ENCODE data around the gene VASH2.
"Not testable (repeated sequence)": the region's sequence is repeated elsewhere in the genome, so short reads cannot be mapped to it uniquely, and the experiment has no call there.

The VASH2 gene

DNA sequence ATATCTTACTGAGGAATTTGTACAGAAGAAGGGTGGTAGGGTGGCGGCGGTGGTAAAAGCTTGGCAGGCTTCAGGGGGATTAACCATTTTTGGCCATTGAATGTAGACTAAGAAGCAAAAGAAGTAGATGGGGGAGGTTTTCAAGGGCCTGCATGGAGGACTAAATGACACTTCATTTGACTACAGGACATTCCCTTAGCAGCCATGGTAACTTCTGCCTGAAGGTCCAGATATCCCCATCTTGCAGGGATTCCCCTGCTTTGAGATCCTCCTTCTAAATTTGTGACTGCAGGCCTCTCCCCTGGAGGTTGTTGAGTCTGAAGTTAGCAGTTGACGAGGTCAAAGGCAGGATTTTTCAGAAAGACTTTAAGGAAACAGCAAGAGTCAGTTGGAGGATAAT lies 4.8 kb downstream of the VASH2 start:
- DNase-seq (ENCODE audit: low spot score): no peak
- no peak for FAIRE-seq

DNA sequence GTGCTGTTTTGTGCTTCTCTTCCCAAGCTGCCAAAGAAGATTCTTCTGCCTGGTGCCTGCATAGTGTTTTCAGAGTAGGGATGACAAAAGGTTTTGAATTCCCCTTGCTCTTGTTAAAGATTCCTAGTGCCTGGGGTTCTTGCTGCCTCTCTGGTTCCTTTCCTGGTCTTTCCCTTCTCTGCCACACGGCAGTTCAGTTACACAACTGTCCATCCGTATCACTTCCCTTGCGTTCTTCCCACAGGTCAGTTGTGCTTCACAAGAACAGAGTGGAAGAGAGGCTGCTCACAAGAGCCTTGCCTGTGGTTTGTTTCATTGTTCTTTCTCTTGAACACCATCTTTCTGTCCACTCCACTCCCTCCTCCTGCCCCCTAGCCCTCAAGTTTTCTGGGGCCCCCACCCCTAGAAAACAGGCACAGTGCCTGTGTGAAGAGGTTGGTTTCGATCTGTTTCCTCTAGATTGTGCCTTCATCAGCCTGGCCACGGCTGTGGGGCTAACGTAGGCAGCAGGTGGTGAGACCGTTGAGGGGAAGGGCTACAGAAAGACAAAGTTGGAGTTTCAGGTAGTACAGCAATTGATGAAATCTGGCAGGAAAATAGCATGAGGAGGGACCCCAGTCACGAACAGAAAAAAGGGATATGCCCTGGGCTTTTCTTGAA lies 5.8 kb downstream of the VASH2 start:
- DNase-seq (ENCODE audit: low spot score) (no peak), FAIRE-seq (no peak)

- DNase-seq (ENCODE audit: low spot score) (no peak), FAIRE-seq (no peak)
These were observed 7.2 kb downstream of the VASH2 start for GRCh38 chr1:212957546-212957945.

GRCh38 chr1:212958175-212958574 lies 7.8 kb downstream of the VASH2 start:
- no peak for FAIRE-seq
- peak; percentile 31 for DNase-seq (ENCODE audit: low spot score)

- DNase-seq (ENCODE audit: low spot score): no peak
- FAIRE-seq: no peak
These were observed 9.2 kb downstream of the VASH2 start for GRCh38 chr1:212959266-212960220.

DNA sequence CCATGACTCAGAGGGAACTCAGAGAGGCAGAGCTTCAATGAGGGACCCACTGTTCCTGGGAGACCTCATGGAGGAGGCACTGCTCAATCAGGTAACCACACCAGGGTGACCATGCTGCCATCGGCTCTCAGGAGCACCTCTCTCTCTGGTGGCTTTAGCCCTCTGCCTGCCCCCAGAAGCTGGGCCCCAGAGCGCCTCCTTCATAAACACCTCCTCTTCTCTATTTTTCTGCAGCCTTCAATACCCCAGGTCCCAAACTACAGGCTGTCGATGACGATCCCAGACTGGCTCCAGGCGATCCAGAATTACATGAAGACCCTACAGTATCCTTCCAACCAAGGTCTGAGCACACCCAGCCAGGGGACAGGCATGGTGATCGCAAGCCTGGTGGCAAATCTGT lies 10.6 kb downstream of the VASH2 start:
- no peak for FAIRE-seq
- DNase-seq (ENCODE audit: low spot score): no peak

GRCh38 chr1:212962509-212962908 lies 12.2 kb downstream of the VASH2 start:
- DNase-seq (ENCODE audit: low spot score) (no peak), FAIRE-seq (no peak)

DNA sequence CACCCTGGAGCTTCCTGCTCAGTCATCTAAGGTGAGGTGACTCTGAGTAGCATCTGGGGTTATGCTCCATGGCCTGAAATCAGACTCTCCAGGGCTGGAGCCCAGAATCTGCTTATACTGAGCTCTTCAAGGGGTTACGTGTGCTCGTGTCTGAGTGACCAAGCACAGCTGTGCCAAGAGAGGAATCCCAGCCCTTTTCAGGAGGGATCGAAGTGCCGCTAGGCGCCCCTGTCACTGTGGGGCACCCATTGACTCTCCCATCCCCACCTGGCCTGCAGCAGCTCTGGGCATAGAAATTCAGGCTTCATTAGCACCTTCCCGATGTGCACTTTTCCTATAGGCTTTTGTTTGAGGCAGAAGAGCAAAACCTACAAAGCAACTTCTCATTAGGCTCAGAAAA lies 13.8 kb downstream of the VASH2 start:
- FAIRE-seq: no peak
- DNase-seq (ENCODE audit: low spot score): no peak

GRCh38 chr1:212964993-212965392 lies 14.7 kb downstream of the VASH2 start:
- DNase-seq (ENCODE audit: low spot score); FAIRE-seq: not testable (repeated sequence)

DNA sequence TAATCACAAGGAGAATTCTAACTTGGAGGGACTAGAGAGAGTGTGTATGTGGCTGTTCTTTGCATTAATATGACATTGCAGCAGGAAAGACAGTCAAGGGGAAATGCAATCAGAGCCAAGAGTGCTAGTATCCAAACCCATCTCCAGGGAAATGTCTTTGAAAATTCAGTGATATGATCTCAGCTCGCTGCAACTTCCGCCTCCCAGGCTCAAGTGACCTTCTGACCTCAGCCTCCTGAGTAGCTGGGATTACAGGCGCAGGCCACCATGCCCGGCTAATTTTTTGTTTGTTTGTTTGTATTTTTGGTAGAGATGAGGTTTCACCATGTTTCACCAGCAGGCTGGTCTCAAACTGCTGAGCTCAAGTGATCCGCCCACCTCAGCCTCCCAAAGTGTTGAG lies 16.3 kb downstream of the VASH2 start:
- no peak for DNase-seq (ENCODE audit: low spot score)
- no peak for FAIRE-seq

DNA sequence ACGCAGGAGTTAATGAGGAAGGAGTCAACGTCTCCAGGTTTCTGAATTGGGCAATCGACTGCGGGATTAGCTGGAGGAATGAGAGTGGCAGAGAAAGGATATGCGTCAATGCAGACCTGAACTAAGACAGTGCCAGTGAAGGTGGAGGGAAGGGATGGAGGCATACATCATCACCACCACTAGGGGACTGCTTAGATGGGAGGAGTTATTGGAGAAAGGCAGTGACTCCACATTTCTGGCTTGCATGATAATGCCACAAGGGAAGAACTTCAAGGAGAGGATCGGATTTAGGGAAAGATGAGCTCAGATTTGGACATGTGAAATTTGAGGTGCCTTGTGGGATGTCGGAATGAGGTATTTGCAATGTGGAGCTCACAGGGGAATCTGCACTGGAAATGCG lies 17.5 kb downstream of the VASH2 start:
- peak; percentile 35 for DNase-seq (ENCODE audit: low spot score)
- FAIRE-seq: no peak

DNA sequence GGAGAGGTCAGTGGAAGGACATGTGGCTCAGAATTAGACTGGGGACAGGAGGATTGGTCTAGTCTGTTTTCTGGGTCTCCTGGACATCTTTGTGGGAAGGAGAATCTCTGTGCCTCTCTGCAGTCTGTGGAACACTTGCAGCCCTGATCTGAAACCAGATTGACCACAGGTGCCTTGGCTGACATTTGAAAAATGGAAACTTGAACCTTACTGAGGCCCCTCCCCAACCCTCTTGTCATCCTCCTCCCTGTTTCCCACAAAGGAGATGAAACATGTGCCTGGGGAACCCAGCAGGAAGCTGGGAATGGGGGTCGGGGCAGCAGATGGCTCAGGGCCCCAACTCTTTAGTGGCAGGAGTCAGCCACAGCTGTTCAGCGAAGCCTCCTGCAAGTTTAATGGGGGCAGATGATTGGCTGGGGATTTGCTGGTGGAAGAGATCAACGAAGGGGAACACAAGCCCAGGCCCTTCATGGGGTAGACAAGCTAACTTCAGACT lies 18.1 kb downstream of the VASH2 start:
- no peak for DNase-seq (ENCODE audit: low spot score)
- no peak for FAIRE-seq

GRCh38 chr1:212970085-212970484 lies 19.7 kb downstream of the VASH2 start:
- FAIRE-seq (no peak), DNase-seq (ENCODE audit: low spot score) (peak; percentile 55)

DNA sequence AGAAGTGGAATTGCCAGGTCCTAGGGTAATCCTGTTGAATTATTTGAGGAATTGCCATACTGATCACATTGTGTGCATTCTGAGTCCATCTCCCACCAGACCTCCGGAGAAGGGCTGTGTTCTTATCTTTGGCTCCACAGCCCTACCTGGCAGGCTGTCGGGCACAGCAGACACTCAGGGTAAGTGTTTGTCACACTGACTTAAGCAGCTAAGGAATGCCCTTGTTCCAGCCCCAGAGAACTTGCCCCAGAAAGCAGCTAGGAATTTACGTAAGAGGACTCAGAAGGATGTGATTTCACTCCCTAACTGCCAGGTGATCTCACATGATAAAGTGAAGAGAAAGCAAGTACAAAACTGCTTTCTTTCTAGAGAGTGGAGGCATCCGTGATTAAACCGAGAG lies 21.0 kb downstream of the VASH2 start:
- no peak for DNase-seq (ENCODE audit: low spot score)
- no peak for FAIRE-seq

GRCh38 chr1:212973426-212973825 lies 23.1 kb downstream of the VASH2 start:
- FAIRE-seq (no peak), DNase-seq (ENCODE audit: low spot score) (no peak)

DNA sequence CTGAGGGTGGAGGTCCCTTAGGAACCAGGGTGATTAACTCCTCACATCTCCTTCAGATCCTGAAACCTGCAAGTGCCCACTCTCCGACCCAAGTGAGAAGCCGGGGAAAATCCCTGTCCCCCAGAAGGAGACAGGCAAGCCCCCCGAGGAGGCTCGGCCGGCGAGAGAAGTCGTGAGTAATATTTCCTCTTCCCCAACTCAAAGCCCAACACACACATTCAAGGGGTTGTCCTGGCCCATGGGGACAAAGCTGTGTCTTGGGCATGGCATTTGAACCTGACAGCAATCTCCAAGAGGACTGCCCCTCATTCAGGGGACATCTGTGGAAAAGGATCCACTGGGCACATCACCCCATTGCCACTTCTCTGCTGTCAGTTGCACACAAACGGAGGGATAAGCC lies 23.6 kb downstream of the VASH2 start:
- FAIRE-seq: no peak
- DNase-seq (ENCODE audit: low spot score): no peak

DNA sequence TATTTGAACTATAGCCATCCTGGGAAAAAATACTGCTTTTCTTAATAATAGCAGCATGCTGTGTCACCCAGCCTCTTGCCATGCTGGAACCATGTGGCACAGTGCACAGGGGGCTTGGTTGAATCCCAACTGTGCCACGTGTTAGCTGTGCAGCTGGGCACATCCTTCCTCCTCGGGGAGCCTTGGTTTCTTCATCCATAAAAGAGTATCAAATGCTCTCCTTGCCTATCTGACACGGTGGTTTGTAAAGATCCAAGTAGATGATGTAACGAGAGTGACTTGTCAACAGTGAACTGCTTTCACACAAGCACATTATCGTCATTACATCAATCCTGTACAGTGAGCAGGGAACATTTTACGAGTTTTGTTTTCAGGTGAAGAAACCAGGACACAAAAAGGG lies 24.4 kb downstream of the VASH2 start:
- DNase-seq (ENCODE audit: low spot score) (no peak), FAIRE-seq (no peak)

- FAIRE-seq: no peak
- DNase-seq (ENCODE audit: low spot score): no peak
These were observed 25.0 kb downstream of the VASH2 start for GRCh38 chr1:212975111-212975918.

DNA sequence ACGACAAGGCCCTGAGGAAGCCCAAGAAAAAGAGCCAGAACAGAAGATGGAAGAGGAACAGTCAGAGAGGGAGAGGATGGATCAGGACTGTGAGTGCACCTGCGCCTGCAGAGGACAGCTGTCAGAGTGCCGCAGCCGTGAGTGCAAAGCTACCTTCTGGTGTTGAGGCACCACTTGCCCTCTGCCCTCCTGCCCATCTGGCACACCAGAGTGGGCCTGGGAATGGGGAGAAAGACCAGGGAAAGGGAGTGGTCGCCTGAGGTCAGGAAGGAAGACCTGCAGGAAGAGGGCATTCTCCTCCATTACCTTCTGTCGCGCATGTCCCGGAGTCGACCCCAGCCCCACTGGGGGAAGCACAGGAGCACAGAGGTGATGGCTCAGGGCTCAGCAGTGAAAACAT lies 26.2 kb downstream of the VASH2 start:
- DNase-seq (ENCODE audit: low spot score): no peak
- FAIRE-seq: no peak

DNA sequence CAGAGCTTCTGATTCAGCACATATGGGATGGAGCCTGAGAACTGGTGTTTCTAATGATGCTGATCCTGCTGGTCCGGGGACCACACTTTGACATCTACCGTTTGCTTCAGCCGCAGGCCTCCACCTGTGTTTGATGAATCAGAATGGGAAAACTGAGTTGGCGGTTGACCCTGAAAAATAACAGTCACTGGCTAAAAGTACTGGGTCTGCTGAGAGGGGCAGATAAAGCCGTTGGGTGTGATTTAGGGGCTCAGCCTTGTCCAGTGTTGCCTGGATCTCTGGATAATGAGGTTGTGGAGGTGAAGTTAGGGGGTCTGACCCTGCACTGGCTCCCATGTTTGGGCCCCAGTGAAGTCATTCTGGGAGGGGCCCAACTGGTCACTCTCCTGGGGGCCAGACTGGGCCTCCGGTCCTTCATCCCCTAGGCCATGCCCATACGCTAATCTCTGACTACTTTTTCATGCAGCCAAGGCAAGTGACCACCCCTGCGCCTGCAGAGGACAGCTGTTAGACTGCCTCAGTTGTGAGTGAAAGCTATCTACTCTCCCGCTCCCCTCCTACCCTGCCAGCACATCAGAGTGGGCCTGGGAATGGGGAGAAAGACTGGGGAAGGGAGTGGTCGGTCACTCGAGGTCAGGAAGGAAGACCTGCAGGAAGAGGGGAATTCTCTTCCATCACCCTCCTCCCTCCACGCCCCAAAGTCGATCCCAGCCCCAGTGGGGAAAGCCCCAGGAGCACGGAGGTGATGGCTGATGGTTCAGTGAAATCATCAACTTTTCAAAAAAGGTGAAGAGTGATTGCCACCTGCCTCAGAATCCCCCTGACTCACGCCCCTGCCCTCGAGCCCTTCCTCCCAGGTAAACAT lies 27.7 kb downstream of the VASH2 start:
- DNase-seq (ENCODE audit: low spot score) (no peak), FAIRE-seq (no peak)
